Activated CD8-positive, alpha-beta T cell treated with anti-CD3 and anti-CD28 coated beads for 36 hours (primary cell): Measurements from ENCODE around the gene PCDH8. TPM values are rescaled to one million over a fixed set of nuclear protein-coding genes. Genes with fewer than 3 reads are reported as not detected.

Experiments used
- ATAC-seq: fragments of 200-7000 bp; cut with Tn5 transposase; one replicate; pipeline ENCODE4 v1.10.0; 2021; ENCODE audit warnings: mild to moderate bottlenecking, moderate library complexity
- CTCF ChIA-PET: fragments of 350-600 bp; sonication (Branson Sonifier 250); formaldehyde crosslinking; loops from one replicate; lab custom pipeline; 2021; ENCODE audit warnings: antibody characterized with exemption; lab: Charles Lee
- POLR2A ChIA-PET: fragments of 350-600 bp; sonication (Branson Sonifier 250); formaldehyde crosslinking; loops from one replicate; lab custom pipeline; 2021; ENCODE audit warnings: antibody characterized with exemption; lab: Charles Lee
- DNase-seq: peaks from one replicate; pipeline ENCODE4 v3.0.0-alpha.2; 2020
- H3K27ac Mint-ChIP-seq: one replicate; pipeline ENCODE4 v1.8.0; 2021; ENCODE audit warnings: mild to moderate bottlenecking, mixed read lengths
- H3K27me3 Mint-ChIP-seq: one replicate; pipeline ENCODE4 v1.8.0; 2021; ENCODE audit warnings: mixed read lengths
- H3K36me3 Mint-ChIP-seq: one replicate; pipeline ENCODE4 v1.8.0; 2021; ENCODE audit warnings: low read depth, mixed read lengths
- H3K4me1 Mint-ChIP-seq: one replicate; pipeline ENCODE4 v1.8.0; 2021; ENCODE audit warnings: low read depth, mixed read lengths
- H3K4me3 Mint-ChIP-seq: one replicate; pipeline ENCODE4 v1.8.0; 2021; ENCODE audit warnings: mild to moderate bottlenecking, moderate library complexity, mixed read lengths
- H3K9me3 Mint-ChIP-seq: one replicate; pipeline ENCODE4 v1.8.0; 2021; ENCODE audit warnings: mixed read lengths
- intact Hi-C: fragments of 100-400 bp; cut with micrococcal nuclease; formaldehyde crosslinking; loops from one replicate; pipeline ENCODE4 v1.10.0; 2022
- total RNA-seq, 2 experiments: library from RNA; stranded (reverse); gene quantifications; one replicate each; pipeline ENCODE4 v1.2.3, GENCODE V29; 2021
- TF ChIP-seq, protein P1 (sequence below): fragments of 200-600 bp; IDR thresholded peaks from one replicate; pipeline ENCODE4 v1.8.0; 2022; ENCODE audit warnings: antibody characterized with exemption, mild to moderate bottlenecking

The PCDH8 gene, protein sequence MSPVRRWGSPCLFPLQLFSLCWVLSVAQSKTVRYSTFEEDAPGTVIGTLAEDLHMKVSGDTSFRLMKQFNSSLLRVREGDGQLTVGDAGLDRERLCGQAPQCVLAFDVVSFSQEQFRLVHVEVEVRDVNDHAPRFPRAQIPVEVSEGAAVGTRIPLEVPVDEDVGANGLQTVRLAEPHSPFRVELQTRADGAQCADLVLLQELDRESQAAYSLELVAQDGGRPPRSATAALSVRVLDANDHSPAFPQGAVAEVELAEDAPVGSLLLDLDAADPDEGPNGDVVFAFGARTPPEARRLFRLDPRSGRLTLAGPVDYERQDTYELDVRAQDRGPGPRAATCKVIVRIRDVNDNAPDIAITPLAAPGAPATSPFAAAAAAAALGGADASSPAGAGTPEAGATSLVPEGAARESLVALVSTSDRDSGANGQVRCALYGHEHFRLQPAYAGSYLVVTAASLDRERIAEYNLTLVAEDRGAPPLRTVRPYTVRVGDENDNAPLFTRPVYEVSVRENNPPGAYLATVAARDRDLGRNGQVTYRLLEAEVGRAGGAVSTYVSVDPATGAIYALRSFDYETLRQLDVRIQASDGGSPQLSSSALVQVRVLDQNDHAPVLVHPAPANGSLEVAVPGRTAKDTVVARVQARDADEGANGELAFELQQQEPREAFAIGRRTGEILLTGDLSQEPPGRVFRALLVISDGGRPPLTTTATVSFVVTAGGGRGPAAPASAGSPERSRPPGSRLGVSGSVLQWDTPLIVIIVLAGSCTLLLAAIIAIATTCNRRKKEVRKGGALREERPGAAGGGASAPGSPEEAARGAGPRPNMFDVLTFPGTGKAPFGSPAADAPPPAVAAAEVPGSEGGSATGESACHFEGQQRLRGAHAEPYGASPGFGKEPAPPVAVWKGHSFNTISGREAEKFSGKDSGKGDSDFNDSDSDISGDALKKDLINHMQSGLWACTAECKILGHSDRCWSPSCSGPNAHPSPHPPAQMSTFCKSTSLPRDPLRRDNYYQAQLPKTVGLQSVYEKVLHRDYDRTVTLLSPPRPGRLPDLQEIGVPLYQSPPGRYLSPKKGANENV
- total RNA-seq = not detected

DNA sequence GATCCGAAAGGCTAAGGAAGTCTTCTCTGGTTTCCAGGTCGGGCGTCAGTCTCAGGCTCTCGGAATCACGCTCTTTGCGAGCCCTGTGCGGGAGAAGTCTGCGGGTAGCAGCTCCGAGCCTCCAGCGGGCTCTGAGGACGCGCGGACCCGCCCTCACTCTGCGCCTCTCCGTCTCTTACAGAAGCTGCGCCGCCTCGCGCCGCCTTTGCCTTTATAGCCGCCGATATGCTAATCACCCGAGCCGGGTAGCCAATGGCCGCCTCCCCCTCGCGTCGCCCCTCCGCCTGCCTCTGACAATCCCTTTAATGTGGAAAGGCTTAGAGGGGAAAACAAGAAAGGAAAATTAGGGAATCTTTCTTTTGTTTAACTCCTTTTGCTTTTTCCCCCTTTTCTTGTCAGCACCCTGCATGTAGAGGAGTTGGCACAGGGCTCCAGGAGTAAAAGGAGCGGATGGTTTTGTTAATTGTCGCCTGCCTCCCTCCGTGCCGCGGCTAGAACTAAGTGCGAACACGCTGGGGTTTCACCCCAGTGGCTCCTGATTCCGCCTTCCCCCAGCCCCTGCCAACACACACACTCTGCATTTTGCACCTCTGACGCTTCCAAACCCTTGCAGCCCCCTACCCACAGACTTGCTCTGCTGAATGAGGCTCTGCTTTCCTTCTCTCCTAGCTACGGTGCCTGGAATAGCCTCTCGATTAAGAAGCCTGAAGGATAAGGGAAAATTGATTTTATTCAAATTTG, at the start of gene PCDH8:
Gene PCDH8 (minus strand): TSS at position 186 of the 741 bp plus-strand sequence. CDS start 204 bp downstream, outside the sequence.
- H3K4me3 Mint-ChIP-seq = no peak within 1 kb of the TSS
- TF ChIP-seq, protein P1, sequence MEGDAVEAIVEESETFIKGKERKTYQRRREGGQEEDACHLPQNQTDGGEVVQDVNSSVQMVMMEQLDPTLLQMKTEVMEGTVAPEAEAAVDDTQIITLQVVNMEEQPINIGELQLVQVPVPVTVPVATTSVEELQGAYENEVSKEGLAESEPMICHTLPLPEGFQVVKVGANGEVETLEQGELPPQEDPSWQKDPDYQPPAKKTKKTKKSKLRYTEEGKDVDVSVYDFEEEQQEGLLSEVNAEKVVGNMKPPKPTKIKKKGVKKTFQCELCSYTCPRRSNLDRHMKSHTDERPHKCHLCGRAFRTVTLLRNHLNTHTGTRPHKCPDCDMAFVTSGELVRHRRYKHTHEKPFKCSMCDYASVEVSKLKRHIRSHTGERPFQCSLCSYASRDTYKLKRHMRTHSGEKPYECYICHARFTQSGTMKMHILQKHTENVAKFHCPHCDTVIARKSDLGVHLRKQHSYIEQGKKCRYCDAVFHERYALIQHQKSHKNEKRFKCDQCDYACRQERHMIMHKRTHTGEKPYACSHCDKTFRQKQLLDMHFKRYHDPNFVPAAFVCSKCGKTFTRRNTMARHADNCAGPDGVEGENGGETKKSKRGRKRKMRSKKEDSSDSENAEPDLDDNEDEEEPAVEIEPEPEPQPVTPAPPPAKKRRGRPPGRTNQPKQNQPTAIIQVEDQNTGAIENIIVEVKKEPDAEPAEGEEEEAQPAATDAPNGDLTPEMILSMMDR = no peak
- peak; percentile 29 for DNase-seq
- H3K4me1 Mint-ChIP-seq = peaks cover 18% of the 10 kb centered on the region
- ChIA-PET CTCF (no interaction called here), POLR2A (interaction anchor here (0.5 kb wide), 1 partner anchor 181 kb away, joined by 3 read pairs; no protein-coding TSS in a partner anchor)
- H3K27ac Mint-ChIP-seq = no peak within 1 kb of the TSS
- H3K9me3 Mint-ChIP-seq = peaks cover 3% of the 10 kb centered on the region
- intact Hi-C loops = no loop called here
- H3K27me3 Mint-ChIP-seq = peaks cover 69% of the 10 kb centered on the region
- ATAC-seq = no peak
- H3K36me3 Mint-ChIP-seq = peaks cover 3% of the 10 kb centered on the region

DNA sequence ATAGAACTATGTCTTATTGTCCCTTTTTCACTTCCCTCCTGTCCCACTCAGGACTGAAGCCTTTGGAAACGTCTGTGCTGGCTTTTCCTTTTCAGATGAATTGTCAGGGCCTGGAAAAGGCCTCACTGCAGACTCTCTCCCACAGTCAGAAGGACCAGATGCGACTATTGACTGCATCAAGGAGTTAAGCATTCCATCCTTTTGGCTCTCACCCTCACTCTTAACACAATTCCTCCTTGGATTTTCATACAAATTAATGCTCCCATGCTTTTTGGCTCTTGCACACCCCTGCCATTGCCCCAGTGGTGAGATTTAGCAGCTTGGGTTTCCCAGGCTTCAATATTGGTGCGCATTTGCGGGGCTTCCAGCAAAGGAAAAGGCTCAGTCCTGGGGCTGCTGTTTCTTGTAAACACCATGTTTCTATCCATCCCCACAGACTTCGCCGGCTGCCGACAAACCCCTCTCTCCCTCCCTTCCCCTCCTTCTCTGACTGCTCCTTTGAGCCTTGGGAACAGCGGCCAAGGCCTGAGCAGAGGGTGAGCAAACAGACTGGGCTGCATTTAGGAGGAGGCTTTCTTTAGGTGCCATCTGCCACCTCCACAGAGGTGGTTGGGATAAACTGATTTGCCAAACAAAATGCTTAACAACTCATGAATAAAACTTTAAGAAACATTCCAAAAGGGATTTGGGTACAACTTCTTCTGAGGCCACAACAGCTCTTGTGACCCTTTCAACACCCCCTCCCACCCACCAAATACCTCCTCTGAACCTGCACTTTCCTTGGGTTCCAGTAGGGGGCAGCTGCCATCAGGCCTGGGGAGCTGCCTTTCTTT, 48.6 kb upstream of the PCDH8 start:
- CTCF ChIA-PET = interaction anchor here (0.9 to 1.5 kb wide), 4 partner anchors 9 to 71 kb away, joined by 3 to 4 read pairs (median 3); no protein-coding TSS in a partner anchor
- Mint-ChIP-seq H3K36me3 (no peaks in the 10 kb centered on the region), H3K27me3 (no peaks in the 10 kb centered on the region), H3K9me3 (no peaks in the 10 kb centered on the region), H3K4me3 (no peak overlapping the region), H3K27ac (no peak overlapping the region), H3K4me1 (no peaks in the 10 kb centered on the region)
- ATAC-seq (no peak), DNase-seq (peak; percentile 22)
- intact Hi-C loops = no loop called here
- TF ChIP-seq, protein P1 = peak; percentile 57
- POLR2A ChIA-PET = no interaction called here

DNA sequence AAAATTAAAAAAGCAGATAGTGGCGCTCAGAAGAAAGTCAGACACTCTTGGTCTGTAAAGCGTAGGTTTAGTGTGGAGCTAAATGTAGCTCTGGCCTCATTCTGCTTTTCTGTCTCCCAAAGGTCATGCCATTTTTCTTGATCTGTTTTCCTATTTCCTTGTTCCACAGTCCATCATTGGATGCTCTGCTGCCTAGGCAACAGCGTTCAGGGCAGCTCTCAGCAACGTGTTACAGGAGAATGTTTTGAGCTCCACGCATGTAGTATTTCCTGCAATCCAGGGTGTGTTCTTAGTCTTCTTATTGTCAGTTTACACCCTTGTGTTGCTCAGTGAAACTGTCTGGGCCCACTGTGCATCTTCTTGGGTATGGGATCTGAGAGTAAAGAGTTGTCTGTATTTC, 46.0 kb upstream of the PCDH8 start:
- Mint-ChIP-seq H3K4me3 (no peak overlapping the region), H3K4me1 (no peaks in the 10 kb centered on the region), H3K27me3 (no peaks in the 10 kb centered on the region), H3K27ac (no peak overlapping the region), H3K36me3 (no peaks in the 10 kb centered on the region), H3K9me3 (no peaks in the 10 kb centered on the region)
- ChIA-PET POLR2A (interaction anchor here (0.6 kb wide), 1 partner anchor 76 kb away, joined by 5 read pairs; no protein-coding TSS in a partner anchor), CTCF (interaction anchor here (1.1 to 1.2 kb wide), 2 partner anchors 10 to 74 kb away, joined by 3 read pairs; no protein-coding TSS in a partner anchor)
- TF ChIP-seq, protein P1 = no peak
- no peak for DNase-seq
- intact Hi-C loops = no loop called here
- no peak for ATAC-seq

DNA sequence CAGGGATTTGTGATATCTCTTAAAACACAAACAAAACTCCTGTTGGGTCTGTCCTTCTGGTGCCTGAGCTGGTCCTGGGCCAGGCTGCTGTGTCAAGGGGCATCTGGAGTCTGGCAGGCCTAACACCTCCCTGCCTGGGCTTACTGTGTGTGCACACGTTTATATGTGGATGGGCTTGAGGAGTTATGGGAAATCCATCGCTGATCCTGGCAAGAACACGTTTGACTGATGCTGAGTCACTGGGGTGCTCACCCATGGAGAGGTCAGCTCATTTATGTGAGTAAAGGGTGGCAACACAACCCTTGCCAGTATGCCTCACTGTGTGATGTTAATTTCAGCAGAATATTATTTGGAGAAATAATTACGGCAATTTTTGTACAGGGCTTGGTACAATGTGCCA, 44.5 kb upstream of the PCDH8 start:
- H3K27me3 Mint-ChIP-seq = no peaks in the 10 kb centered on the region
- H3K27ac Mint-ChIP-seq = no peak overlapping the region
- H3K36me3 Mint-ChIP-seq = no peaks in the 10 kb centered on the region
- TF ChIP-seq, protein P1 = no peak
- no peaks in the 10 kb centered on the region for H3K9me3 Mint-ChIP-seq
- H3K4me1 Mint-ChIP-seq = no peaks in the 10 kb centered on the region
- ATAC-seq (no peak), DNase-seq (no peak)
- intact Hi-C loops = no loop called here
- H3K4me3 Mint-ChIP-seq = no peak overlapping the region
- ChIA-PET POLR2A (no interaction called here), CTCF (interaction anchor here (1.4 kb wide), 1 partner anchor 75 kb away, joined by 5 read pairs; no protein-coding TSS in a partner anchor)
